Thymus (tissue), 11 donors: ENCODE data around the gene ZNF578. TPM values are rescaled to one million over a fixed set of nuclear protein-coding genes. Genes with fewer than 3 reads are reported as not detected.
"Not testable (repeated sequence)": the region's sequence is repeated elsewhere in the genome, so short reads cannot be mapped to it uniquely, and the experiment has no call there.

Experiments
- DNase-seq, 9 donors: peaks; one replicate each; pipeline ENCODE4 v3.0.0-alpha.2; 2013; ENCODE audit warnings: low spot score in 9 of 9, low read depth in 6 of 9, missing footprints in 1 of 9
- H3K27ac ChIP-seq, 2 donors: one replicate each; pipeline ENCODE4 v1.5.1; 2013; ENCODE audit warnings: control low read depth in 1 of 2, low read depth in 1 of 2, low read length in 1 of 2, mild to moderate bottlenecking in 1 of 2, moderate library complexity in 1 of 2
- H3K27me3 ChIP-seq, 2 donors: one replicate each; pipeline ENCODE4 v1.5.1; 2013; ENCODE audit warnings: low read length in 1 of 2; ENCODE audit not compliant: control insufficient read depth in 2 of 2, insufficient read depth in 1 of 2
- H3K36me3 ChIP-seq, 2 donors: one replicate each; pipeline ENCODE4 v1.5.1; 2013; ENCODE audit warnings: low read length in 1 of 2, mild to moderate bottlenecking in 1 of 2, moderate library complexity in 1 of 2; ENCODE audit not compliant: control insufficient read depth in 2 of 2, insufficient read depth in 2 of 2
- H3K4me1 ChIP-seq, 2 donors: one replicate each; pipeline ENCODE4 v1.5.1; 2013; ENCODE audit warnings: low read length in 2 of 2; ENCODE audit not compliant: control insufficient read depth in 2 of 2, insufficient read depth in 2 of 2
- H3K4me3 ChIP-seq, 2 donors: one replicate each; pipeline ENCODE4 v1.5.1; 2013; ENCODE audit warnings: low read length in 2 of 2, control low read depth in 1 of 2, mild to moderate bottlenecking in 1 of 2
- H3K9me3 ChIP-seq, 2 donors: one replicate each; pipeline ENCODE4 v1.5.1; 2013; ENCODE audit warnings: low read length in 1 of 2, mild to moderate bottlenecking in 1 of 2; ENCODE audit not compliant: control insufficient read depth in 2 of 2, insufficient read depth in 1 of 2
- WGBS: extraction: QIAGEN DNeasy Blood & Tissue Kit; methylation state at CpG from one replicate; pipeline ENCODE4 v1.1.7; 2013; 5-methylcytosine and 5-hydroxymethylcytosine counted together
- polyA plus RNA-seq: library from polyadenylated mRNA; stranded (reverse); fragments of 200-250 nt; gene quantifications from one replicate; pipeline ENCODE4 v1.2.3, GENCODE V29; 2013
- total RNA-seq: library from RNA; stranded (reverse); fragments of 120-200 nt; gene quantifications from one replicate; pipeline ENCODE4 v1.2.4, GENCODE V29; 2013
- donor health status: healthy.

The ZNF578 gene
- total and polyA plus RNA-seq, 2 donors = 1.6 to 2.6 TPM

DNA sequence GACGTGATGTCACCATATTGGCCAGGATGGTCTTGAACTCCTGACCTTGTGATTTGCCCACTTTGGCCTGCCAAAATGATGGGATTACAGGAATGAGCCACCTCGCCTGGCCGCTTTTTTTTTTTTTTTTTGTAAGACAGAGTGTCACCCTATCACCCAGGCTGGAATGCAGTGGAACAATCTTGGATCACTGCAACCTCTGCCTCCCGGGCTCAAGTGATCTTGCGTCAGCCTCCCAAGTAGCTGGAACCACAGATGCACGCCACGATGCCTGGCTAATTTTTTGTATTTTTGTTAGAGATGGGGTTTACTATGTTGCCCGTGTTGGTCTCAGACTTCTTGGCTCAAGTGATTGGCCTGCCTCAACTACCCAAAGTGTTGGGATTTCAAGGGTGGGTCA lies 45.2 kb downstream of the ZNF578 start:
- H3K36me3 ChIP-seq = no peaks in the 10 kb centered on the region
- H3K27me3 ChIP-seq = no peaks in the 10 kb centered on the region
- H3K9me3 ChIP-seq = peaks cover 6 to 23% of the 10 kb centered on the region in 2 donors
- WGBS = 95% methylated on average over 8 of the region's 8 CpGs
- H3K4me1 ChIP-seq = no peaks in the 10 kb centered on the region
- no peak for DNase-seq
- H3K27ac ChIP-seq = no peak overlapping the region
- no peak overlapping the region for H3K4me3 ChIP-seq

GRCh38 chr19:52500474-52500873 lies 47.1 kb downstream of the ZNF578 start:
- H3K27me3 ChIP-seq, H3K36me3 ChIP-seq, H3K4me1 ChIP-seq, DNase-seq, H3K27ac ChIP-seq, H3K4me3 ChIP-seq: not testable (repeated sequence)
- H3K9me3 ChIP-seq = peaks cover 6 to 26% of the 10 kb centered on the region in 2 donors
- WGBS = 87% methylated on average over 3 of the region's 3 CpGs

GRCh38 chr19:52500991-52501390 lies 47.6 kb downstream of the ZNF578 start:
- not testable (repeated sequence) for H3K4me1 ChIP-seq, H3K27ac ChIP-seq, DNase-seq, H3K4me3 ChIP-seq, H3K36me3 ChIP-seq, H3K27me3 ChIP-seq
- peaks cover 7 to 29% of the 10 kb centered on the region in 2 donors for H3K9me3 ChIP-seq
- WGBS = 82% methylated on average over 12 of the region's 12 CpGs

DNA sequence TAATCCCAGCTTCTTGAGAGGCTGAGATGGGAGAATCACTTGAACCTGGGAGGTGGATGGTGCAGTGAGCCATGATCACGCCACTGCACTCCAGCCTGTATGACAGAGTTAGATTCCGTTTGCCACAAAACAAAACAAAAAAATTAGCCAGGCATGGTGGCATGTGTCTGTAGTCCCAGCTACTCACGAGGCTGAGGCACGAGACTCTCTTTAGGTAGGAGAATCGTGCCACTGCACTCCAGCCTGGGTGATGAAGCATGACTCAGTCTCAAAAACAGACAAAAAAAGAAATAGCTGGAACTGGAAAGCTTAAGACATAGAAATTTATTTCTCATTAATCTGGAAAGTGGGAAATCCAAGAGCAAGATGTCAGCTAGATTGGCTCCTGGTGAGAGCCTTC lies 53.9 kb downstream of the ZNF578 start:
- no peak for DNase-seq
- WGBS = 95% methylated on average over 5 of the region's 5 CpGs

GRCh38 chr19:52516191-52516590 lies 62.8 kb downstream of the ZNF578 start:
- peaks cover 2 to 13% of the 10 kb centered on the region in 2 donors for H3K9me3 ChIP-seq
- WGBS = 90% methylated on average over 5 of the region's 5 CpGs
- H3K27me3 ChIP-seq = no peaks in the 10 kb centered on the region
- no peak overlapping the region for H3K4me3 ChIP-seq
- no peaks in the 10 kb centered on the region for H3K4me1 ChIP-seq
- DNase-seq = no peak
- H3K27ac ChIP-seq = no peak overlapping the region
- H3K36me3 ChIP-seq = no peaks in the 10 kb centered on the region

More for the DNA sequence above, 53.9 kb downstream of the ZNF578 start:
- Histone ChIP-seq H3K4me1 (no peaks in the 10 kb centered on the region), H3K9me3 (peaks cover 3 to 24% of the 10 kb centered on the region in 2 donors), H3K4me3 (no peak overlapping the region), H3K27me3 (no peaks in the 10 kb centered on the region), H3K27ac (no peak overlapping the region), H3K36me3 (no peaks in the 10 kb centered on the region)

GRCh38 chr19:52518646-52519045 lies 65.3 kb downstream of the ZNF578 start:
- DNase-seq = no peak
- Histone ChIP-seq H3K36me3 (no peaks in the 10 kb centered on the region), H3K4me1 (no peaks in the 10 kb centered on the region), H3K27me3 (no peaks in the 10 kb centered on the region), H3K27ac (no peak overlapping the region), H3K4me3 (no peak overlapping the region), H3K9me3 (peaks cover 1 to 20% of the 10 kb centered on the region in 2 donors)
- WGBS = 45% methylated on average over 2 of the region's 2 CpGs

DNA sequence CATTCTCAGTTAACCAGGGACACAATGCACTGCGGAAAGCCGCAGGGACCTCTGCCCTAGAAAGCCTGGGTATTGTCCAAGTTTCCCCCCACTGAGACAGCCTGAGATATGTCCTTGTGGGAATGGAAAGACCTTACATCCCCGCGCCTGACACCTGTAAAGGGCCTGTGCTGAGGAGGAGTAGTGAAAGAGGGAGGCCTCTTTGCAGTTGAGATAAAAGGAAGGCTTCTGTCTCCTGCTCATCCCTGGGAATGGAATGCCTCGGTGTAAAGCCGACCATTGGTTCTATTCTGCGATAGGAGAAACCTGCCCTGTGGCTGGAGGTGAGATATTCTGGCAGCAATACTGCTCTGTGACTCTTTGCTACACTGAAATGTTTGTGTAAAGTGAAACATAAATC lies 65.8 kb downstream of the ZNF578 start:
- H3K4me1 ChIP-seq, H3K27me3 ChIP-seq, DNase-seq, H3K4me3 ChIP-seq, H3K36me3 ChIP-seq, H3K27ac ChIP-seq: not testable (repeated sequence)
- H3K9me3 ChIP-seq = peaks cover 1 to 20% of the 10 kb centered on the region in 2 donors
- 83% methylated on average over 7 of the region's 7 CpGs for WGBS

GRCh38 chr19:52520013-52520412 lies 66.7 kb downstream of the ZNF578 start:
- WGBS = 60% methylated on average over 4 of the region's 4 CpGs
- Histone ChIP-seq H3K9me3 (peaks cover 1 to 17% of the 10 kb centered on the region in 2 donors), H3K36me3 (no peaks in the 10 kb centered on the region), H3K27ac (no peak overlapping the region), H3K4me3 (no peak overlapping the region), H3K4me1 (no peaks in the 10 kb centered on the region), H3K27me3 (no peaks in the 10 kb centered on the region)
- DNase-seq = no peak

DNA sequence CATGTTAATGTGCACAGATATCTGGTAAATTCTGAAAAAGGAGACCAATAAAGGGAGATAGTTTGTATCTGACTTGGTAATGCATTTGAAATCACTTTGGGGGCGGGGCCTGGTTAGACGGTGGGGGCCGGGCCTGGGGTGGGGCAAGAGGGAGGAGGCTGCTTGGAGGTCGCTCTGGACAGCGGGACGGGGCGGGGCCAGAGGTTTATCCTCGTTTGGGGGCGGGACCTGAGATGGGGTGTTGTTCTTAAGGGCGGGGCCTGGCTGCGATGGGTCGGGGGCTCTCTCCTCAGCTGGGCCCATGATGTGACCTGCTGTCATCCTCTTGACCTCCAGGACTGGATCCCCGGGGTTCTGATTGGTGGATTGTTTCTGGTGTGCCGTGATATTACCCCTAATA lies 69.2 kb downstream of the ZNF578 start:
- no peaks in the 10 kb centered on the region for H3K27me3 ChIP-seq
- H3K4me3 ChIP-seq = no peak overlapping the region
- 89% methylated on average over 14 of the region's 14 CpGs for WGBS
- peaks cover 1 to 7% of the 10 kb centered on the region in 2 donors for H3K9me3 ChIP-seq
- H3K27ac ChIP-seq = no peak overlapping the region
- H3K4me1 ChIP-seq = no peaks in the 10 kb centered on the region
- no peaks in the 10 kb centered on the region for H3K36me3 ChIP-seq
- no peak for DNase-seq

- no peaks in the 10 kb centered on the region for H3K36me3 ChIP-seq
- H3K27ac ChIP-seq = no peak overlapping the region
- no peaks in the 10 kb centered on the region for H3K27me3 ChIP-seq
- peaks cover 2 to 4% of the 10 kb centered on the region in 2 donors for H3K4me1 ChIP-seq
- 93% methylated on average over 20 of the region's 20 CpGs for WGBS
- DNase-seq = no peak
- no peak overlapping the region for H3K4me3 ChIP-seq
- H3K9me3 ChIP-seq = peaks cover 1 to 7% of the 10 kb centered on the region in 2 donors
Measured at GRCh38 chr19:52524086-52524485, 70.7 kb downstream of the ZNF578 start.
